HUES64 (cell line): ENCODE measurements around the gene OBI1.
A peak's percentile ranks its signal among the peaks of the same experiment; 100 is the strongest.

Experiments
- H3K27ac ChIP-seq: 2 replicates; pipeline ENCODE4 v1.7.0; 2013; ENCODE audit warnings: low read depth, low read length, inconsistent platforms
- H3K27me3 ChIP-seq: 2 replicates; pipeline ENCODE4 v1.6.1; 2013; ENCODE audit warnings: mild to moderate bottlenecking, low read length; ENCODE audit not compliant: insufficient read depth
- H3K36me3 ChIP-seq: 2 replicates; pipeline ENCODE4 v1.6.1; 2013; ENCODE audit warnings: mild to moderate bottlenecking, low read length; ENCODE audit not compliant: insufficient read depth
- H3K4me1 ChIP-seq: 2 replicates; pipeline ENCODE4 v1.6.1; 2013; ENCODE audit warnings: mild to moderate bottlenecking, low read length, moderate library complexity; ENCODE audit not compliant: insufficient read depth
- H3K4me3 ChIP-seq: 2 replicates; pipeline ENCODE4 v1.5.1; 2013; ENCODE audit warnings: mild to moderate bottlenecking, low read length, moderate library complexity
- H3K9ac ChIP-seq: 2 replicates; pipeline ENCODE4 v1.6.1; 2013; ENCODE audit warnings: mild to moderate bottlenecking, low read depth, low read length
- H3K9me3 ChIP-seq: 2 replicates; pipeline ENCODE4 v1.6.1; 2013; ENCODE audit warnings: low read depth, low read length; ENCODE audit not compliant: insufficient read depth
- WGBS: fragments of 150-250, 120-280 bp; methylation state at CpG from one replicate; pipeline ENCODE4 v1.1.7; 2013; ENCODE audit warnings: missing lambda C conversion rate; 5-methylcytosine and 5-hydroxymethylcytosine counted together

OBI1 gene

GRCh38 chr13:78609464-78610205 is 49.3 kb downstream of the OBI1 start:
- Histone ChIP-seq H3K9me3 (no peaks in the 10 kb centered on the region), H3K4me1 (peaks cover 35% of the 10 kb centered on the region), H3K4me3 (peak overlapping the region; percentile 56), H3K27me3 (peaks cover 83% of the 10 kb centered on the region), H3K36me3 (peaks cover 4% of the 10 kb centered on the region; the same call in 1 of the 2 replicates), H3K27ac (no peak overlapping the region), H3K9ac (no peak overlapping the region)
- WGBS, result 5% methylated on average over 33 of the region's 33 CpGs

DNA sequence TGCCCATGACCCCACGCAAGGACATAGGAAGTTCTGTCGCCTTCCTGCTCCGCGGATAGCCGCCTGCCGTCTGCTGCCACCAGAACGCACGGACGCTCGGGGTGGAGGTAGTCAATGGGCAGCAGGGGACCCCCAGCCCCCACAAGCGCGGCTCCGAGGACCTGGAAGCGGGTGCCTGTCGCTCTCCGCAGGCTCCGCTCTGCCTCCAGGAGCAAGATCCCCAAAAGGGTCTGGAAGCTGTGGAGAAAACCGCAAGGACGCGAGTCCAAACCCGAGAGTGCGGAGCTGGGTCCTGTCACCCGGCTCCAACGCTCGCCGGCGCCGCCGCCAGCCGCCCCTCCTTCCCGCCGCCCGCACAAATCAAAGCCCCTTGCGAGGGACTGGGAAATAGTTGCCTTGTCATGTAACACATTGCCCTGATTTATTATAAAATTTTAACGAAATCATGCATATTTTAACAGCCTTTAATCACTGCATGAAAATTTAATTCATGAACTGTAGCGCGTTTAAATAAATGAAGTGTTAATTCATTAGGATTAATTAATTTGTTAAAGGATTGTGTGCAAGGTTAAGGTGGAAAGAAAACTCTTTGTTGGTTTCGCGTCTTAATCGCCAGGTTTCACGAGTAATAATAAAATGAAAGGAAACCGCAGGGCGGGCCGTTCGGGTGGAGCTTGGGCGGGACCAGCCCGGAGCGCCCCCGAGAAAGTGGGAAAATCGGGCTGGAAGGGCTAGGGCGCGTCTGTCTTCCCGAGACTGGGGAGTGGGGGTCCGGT is 50.1 kb downstream of the OBI1 start:
- H3K9ac ChIP-seq, result no peak overlapping the region
- no peaks in the 10 kb centered on the region for H3K36me3 ChIP-seq
- peaks cover 36% of the 10 kb centered on the region for H3K4me1 ChIP-seq
- no peak overlapping the region for H3K27ac ChIP-seq
- H3K27me3 ChIP-seq, result peaks cover 91% of the 10 kb centered on the region
- H3K4me3 ChIP-seq, result peak overlapping the region; percentile 56
- H3K9me3 ChIP-seq, result no peaks in the 10 kb centered on the region
- WGBS, result under 1% methylated on average over 54 of the region's 54 CpGs

- WGBS, result 4% methylated on average over 15 of the region's 15 CpGs
- no peak overlapping the region for H3K9ac ChIP-seq
- peak overlapping the region; percentile 56 for H3K4me3 ChIP-seq
- no peaks in the 10 kb centered on the region for H3K36me3 ChIP-seq
- H3K27ac ChIP-seq, result no peak overlapping the region
- H3K4me1 ChIP-seq, result peaks cover 39% of the 10 kb centered on the region
- H3K9me3 ChIP-seq, result no peaks in the 10 kb centered on the region
- H3K27me3 ChIP-seq, result peaks cover 97% of the 10 kb centered on the region
These were observed 50.7 kb downstream of the OBI1 start for GRCh38 chr13:78608252-78608687.

DNA sequence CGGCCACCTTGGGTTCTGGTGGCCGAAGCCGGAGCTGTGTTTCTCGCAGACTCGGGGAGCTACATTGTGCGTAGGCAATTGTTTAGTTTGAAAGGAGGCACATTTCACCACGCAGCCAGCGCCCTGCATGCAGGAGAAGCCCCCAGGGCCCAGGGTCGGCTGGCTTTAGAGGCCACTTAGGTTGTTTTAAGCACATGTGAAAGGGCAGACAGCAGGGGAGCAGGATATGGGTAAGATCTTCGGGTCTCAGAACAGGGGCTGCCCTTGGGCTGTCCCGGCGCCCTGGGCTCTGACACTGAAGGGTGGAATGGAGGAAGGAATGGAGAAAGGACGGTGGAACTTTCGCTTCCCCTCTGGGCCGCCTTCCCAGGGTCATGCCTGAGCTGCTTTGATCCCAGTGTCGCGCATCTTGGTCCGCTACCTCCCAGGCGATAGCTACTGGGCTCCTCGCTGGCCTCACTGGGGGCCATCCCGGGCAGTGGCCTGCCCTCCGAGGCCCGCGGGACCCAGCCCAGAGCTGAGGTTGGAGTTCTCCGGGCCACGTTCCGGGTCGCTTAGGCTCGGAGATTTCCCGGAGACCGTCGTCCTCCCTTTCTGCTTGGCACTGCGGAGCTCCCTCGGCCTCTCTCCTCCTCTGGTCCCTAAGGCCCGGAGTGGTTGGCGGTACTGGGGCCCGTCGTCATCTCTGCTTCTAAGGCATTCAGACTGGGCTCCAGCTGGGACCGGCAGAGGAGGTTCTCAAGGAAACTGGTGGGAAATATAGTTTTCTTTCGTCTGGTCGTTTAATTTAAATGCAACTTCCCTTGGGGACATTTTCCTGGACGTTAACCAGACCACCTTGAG is 51.3 kb downstream of the OBI1 start:
- H3K9me3 ChIP-seq, result no peaks in the 10 kb centered on the region
- peaks cover 100% of the 10 kb centered on the region for H3K27me3 ChIP-seq
- peak overlapping the region; percentile 7; the same call in 1 of the 2 replicates for H3K27ac ChIP-seq
- H3K9ac ChIP-seq, result no peak overlapping the region
- peak overlapping the region; percentile 56 for H3K4me3 ChIP-seq
- peaks cover 39% of the 10 kb centered on the region for H3K4me1 ChIP-seq
- under 1% methylated on average over 42 of the region's 42 CpGs for WGBS
- H3K36me3 ChIP-seq, result no peaks in the 10 kb centered on the region

DNA sequence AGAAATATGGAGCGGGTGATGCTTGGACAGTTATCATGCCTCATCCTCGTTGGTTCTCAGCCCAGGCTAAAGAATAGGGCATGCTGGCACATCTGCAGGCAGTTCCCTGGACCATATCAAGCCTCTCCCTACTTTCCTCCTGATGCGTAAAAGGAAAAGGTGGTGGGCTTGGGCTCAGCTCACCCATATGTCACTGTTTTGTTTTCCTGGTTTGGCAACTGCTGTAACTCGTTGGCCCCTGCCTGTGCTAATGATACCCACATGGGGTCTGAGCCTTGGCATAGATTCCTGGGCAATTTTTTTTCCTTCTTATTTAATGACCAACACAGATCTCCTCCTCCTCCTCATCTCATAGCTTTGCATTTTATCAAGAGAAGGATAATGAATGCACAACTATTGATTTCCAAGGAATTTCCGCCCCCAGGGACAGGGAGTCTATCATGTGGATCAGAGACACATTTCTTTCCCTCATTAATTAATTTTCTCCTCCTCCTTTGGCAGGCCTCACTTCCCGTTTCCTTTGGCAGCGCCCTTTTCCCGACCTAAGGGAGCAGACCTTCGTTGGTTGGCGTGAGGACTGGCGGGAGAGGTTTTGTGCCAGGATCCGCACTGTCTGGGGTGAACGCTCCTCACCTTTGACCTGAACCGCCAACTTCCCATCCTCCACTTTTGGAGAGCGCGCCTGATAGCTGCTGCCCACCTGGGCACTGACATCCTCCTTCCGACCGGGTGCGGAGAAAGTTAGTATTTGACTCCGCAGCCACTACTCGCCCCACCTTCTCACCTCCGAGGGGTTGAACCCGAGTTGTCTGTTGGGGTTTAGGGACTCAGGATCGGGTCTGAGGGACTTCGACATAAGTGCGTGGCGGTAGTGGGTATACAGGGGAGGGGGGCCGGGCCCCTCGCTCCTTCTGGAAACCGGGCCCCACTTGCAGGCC is 52.2 kb downstream of the OBI1 start:
- Histone ChIP-seq H3K9ac (no peak overlapping the region), H3K4me1 (peaks cover 39% of the 10 kb centered on the region), H3K4me3 (peak overlapping the region; percentile 56), H3K27ac (no peak overlapping the region), H3K36me3 (no peaks in the 10 kb centered on the region), H3K27me3 (peaks cover 99% of the 10 kb centered on the region), H3K9me3 (no peaks in the 10 kb centered on the region)
- 4% methylated on average over 30 of the region's 30 CpGs for WGBS

- WGBS, result 1% methylated on average over 19 of the region's 20 CpGs
- H3K36me3 ChIP-seq, result no peaks in the 10 kb centered on the region
- peaks cover 99% of the 10 kb centered on the region for H3K27me3 ChIP-seq
- H3K4me3 ChIP-seq, result peak overlapping the region; percentile 22; the same call in 1 of the 2 replicates
- H3K9ac ChIP-seq, result no peak overlapping the region
- no peaks in the 10 kb centered on the region for H3K9me3 ChIP-seq
- H3K27ac ChIP-seq, result no peak overlapping the region
- peaks cover 37% of the 10 kb centered on the region for H3K4me1 ChIP-seq
These were observed 54.0 kb downstream of the OBI1 start for GRCh38 chr13:78604782-78605611.

- Histone ChIP-seq H3K9ac (no peak within 1 kb of the TSS), H3K4me1 (peaks cover 28% of the 10 kb centered on the region), H3K27me3 (peaks cover 99% of the 10 kb centered on the region), H3K4me3 (peak within 1 kb of the TSS; percentile 56), H3K9me3 (no peaks in the 10 kb centered on the region), H3K27ac (no peak within 1 kb of the TSS), H3K36me3 (no peaks in the 10 kb centered on the region)
- WGBS, result under 1% methylated on average over 80 of the region's 80 CpGs
These were observed 55.6 kb downstream of the OBI1 start, which contains the start of gene POU4F1 for GRCh38 chr13:78603240-78603957. TSS of gene POU4F1 (minus strand) at chr13:78603552. CDS start at chr13:78603326, 226 bp downstream.

- H3K4me3 ChIP-seq, result peak overlapping the region; percentile 56
- WGBS, result under 1% methylated on average over 51 of the region's 51 CpGs
- no peaks in the 10 kb centered on the region for H3K36me3 ChIP-seq
- H3K27me3 ChIP-seq, result peaks cover 99% of the 10 kb centered on the region
- no peaks in the 10 kb centered on the region for H3K9me3 ChIP-seq
- peaks cover 23% of the 10 kb centered on the region; the same call in 1 of the 2 replicates for H3K4me1 ChIP-seq
- H3K9ac ChIP-seq, result no peak overlapping the region
- H3K27ac ChIP-seq, result no peak overlapping the region
These were observed 56.3 kb downstream of the OBI1 start for GRCh38 chr13:78602561-78603239.
